ENCODE measurements around the gene EPB41.

Gene EPB41

DNA sequence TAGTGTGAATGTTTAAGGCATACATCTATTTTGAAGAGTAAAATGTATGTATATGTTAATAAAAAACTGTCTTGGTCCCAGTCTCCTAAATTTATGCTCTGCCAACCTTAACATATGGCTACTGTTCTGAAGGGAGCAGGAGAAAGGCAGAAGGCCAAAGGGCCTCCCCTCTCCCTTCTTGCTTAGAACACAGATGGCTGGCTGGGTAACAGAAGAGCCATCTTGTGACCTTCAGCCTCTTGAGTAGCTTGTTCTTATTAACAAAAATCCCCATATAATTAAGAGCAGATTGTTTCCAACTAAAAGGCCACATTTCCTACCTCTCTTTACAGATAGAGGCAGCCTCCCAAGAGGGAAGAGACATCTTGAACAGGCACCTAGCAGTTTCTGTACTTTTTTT lies 36.1 kb downstream of the EPB41 start:
- Histone ChIP-seq H3K9me3 (ENCODE audit: control insufficient read depth, insufficient read depth, low read depth, low read length) (no peaks in the 10 kb centered on the region), H3K36me3 (ENCODE audit: control insufficient read depth in 2 of 2, insufficient read depth in 1 of 2, low read length in 2 of 2) (no peaks in the 10 kb centered on the region), H3K4me3 (ENCODE audit: low read depth, low read length) (no peak overlapping the region), H3K27ac (ENCODE audit: extremely low read depth, low read depth, low read length) (no peak overlapping the region), H3K4me1 (ENCODE audit: control insufficient read depth, insufficient read depth, low read length) (no peaks in the 10 kb centered on the region)
- ChIA-PET CTCF (no interaction called here), POLR2A (no interaction called here)
- TF ChIP-seq ZNF366 (tag by site-specific recombination; conservative IDR thresholded peaks at IDR 0.05) (no peak), ZNF707 (tag by site-specific recombination; IDR thresholded peaks at IDR 0.05) (no peak), TSHZ1 (tag by site-specific recombination; IDR thresholded peaks at IDR 0.05; ENCODE audit: borderline replicate concordance) (no peak), ZNF146 (tag by site-specific recombination; IDR thresholded peaks at IDR 0.05) (no peak)

- TF ChIP-seq HOXC10 (CRISPR knock-in tag; IDR thresholded peaks at IDR 0.05) (no peak), ZBTB48 (tag by site-specific recombination; IDR thresholded peaks at IDR 0.05) (no peak), ZNF48 (tag by site-specific recombination; IDR thresholded peaks at IDR 0.05) (no peak), ZNF529 (tag by site-specific recombination; IDR thresholded peaks at IDR 0.05; ENCODE audit: insufficient replicate concordance) (no peak), ZNF747 (tag by site-specific recombination; IDR thresholded peaks at IDR 0.05) (no peak), ZNF248 (tag by site-specific recombination; IDR thresholded peaks at IDR 0.05) (no peak), ZNF624 (tag by site-specific recombination; IDR thresholded peaks at IDR 0.05) (no peak), ZNF311 (tag by site-specific recombination; IDR thresholded peaks at IDR 0.05; ENCODE audit: borderline replicate concordance) (no peak)
- TF ChIP-seq, protein P1, sequence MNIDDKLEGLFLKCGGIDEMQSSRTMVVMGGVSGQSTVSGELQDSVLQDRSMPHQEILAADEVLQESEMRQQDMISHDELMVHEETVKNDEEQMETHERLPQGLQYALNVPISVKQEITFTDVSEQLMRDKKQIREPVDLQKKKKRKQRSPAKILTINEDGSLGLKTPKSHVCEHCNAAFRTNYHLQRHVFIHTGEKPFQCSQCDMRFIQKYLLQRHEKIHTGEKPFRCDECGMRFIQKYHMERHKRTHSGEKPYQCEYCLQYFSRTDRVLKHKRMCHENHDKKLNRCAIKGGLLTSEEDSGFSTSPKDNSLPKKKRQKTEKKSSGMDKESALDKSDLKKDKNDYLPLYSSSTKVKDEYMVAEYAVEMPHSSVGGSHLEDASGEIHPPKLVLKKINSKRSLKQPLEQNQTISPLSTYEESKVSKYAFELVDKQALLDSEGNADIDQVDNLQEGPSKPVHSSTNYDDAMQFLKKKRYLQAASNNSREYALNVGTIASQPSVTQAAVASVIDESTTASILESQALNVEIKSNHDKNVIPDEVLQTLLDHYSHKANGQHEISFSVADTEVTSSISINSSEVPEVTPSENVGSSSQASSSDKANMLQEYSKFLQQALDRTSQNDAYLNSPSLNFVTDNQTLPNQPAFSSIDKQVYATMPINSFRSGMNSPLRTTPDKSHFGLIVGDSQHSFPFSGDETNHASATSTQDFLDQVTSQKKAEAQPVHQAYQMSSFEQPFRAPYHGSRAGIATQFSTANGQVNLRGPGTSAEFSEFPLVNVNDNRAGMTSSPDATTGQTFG (tag by site-specific recombination; IDR thresholded peaks at IDR 0.05; ENCODE audit: borderline replicate concordance), result no peak
- TF ChIP-seq, protein P2, sequence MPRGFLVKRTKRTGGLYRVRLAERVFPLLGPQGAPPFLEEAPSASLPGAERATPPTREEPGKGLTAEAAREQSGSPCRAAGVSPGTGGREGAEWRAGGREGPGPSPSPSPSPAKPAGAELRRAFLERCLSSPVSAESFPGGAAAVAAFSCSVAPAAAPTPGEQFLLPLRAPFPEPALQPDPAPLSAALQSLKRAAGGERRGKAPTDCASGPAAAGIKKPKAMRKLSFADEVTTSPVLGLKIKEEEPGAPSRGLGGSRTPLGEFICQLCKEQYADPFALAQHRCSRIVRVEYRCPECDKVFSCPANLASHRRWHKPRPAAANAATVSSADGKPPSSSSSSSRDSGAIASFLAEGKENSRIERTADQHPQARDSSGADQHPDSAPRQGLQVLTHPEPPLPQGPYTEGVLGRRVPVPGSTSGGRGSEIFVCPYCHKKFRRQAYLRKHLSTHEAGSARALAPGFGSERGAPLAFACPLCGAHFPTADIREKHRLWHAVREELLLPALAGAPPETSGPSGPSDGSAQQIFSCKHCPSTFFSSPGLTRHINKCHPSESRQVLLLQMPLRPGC (tag by site-specific recombination; IDR thresholded peaks at IDR 0.05), result no peak
- TF ChIP-seq, protein P3, sequence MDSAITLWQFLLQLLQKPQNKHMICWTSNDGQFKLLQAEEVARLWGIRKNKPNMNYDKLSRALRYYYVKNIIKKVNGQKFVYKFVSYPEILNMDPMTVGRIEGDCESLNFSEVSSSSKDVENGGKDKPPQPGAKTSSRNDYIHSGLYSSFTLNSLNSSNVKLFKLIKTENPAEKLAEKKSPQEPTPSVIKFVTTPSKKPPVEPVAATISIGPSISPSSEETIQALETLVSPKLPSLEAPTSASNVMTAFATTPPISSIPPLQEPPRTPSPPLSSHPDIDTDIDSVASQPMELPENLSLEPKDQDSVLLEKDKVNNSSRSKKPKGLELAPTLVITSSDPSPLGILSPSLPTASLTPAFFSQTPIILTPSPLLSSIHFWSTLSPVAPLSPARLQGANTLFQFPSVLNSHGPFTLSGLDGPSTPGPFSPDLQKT (IDR thresholded peaks at IDR 0.05; ENCODE audit: borderline replicate concordance, low read depth, low read length), result no peak
- no peak overlapping the region for H3K27ac ChIP-seq (ENCODE audit: extremely low read depth, low read depth, low read length)
- no peaks in the 10 kb centered on the region for H3K9me3 ChIP-seq (ENCODE audit: control insufficient read depth, insufficient read depth, low read depth, low read length)
- ChIA-PET CTCF (interaction anchor here (0.7 kb wide), 1 partner anchor 71 kb away, joined by 3 read pairs; no protein-coding TSS in a partner anchor), POLR2A (no interaction called here)
- no peak overlapping the region for H3K4me3 ChIP-seq (ENCODE audit: low read depth, low read length)
- H3K4me1 ChIP-seq (ENCODE audit: control insufficient read depth, insufficient read depth, low read length), result no peaks in the 10 kb centered on the region
- H3K36me3 ChIP-seq (ENCODE audit: control insufficient read depth in 2 of 2, insufficient read depth in 1 of 2, low read length in 2 of 2), result no peaks in the 10 kb centered on the region
Measured at GRCh38 chr1:28954126-28954726, 39.9 kb downstream of the EPB41 start.
